H1 (cell line): ENCODE measurements around the gene IFT43. TPM values are rescaled to one million over a fixed set of nuclear protein-coding genes. Genes with fewer than 3 reads are reported as not detected.

Experiments
- BACH1 ChIP-seq: IDR thresholded peaks from 2 replicates; pipeline ENCODE4 v1.6.1; 2012; ENCODE audit warnings: low read length, improper control_type of control experiment
- CEBPB ChIP-seq: IDR thresholded peaks from 2 replicates; pipeline ENCODE4 v1.6.1; 2012; ENCODE audit warnings: low read depth, low read length
- CHD2 ChIP-seq: IDR thresholded peaks from 2 replicates; pipeline ENCODE4 v1.6.1; 2012; ENCODE audit warnings: low read length, improper control_type of control experiment
- CHD7 ChIP-seq: fragments of 300-600 bp; sonication (generic); IDR thresholded peaks from 2 replicates; pipeline ENCODE4 v1.7.1; 2012; ENCODE audit warnings: low read length, moderate library complexity, mild to moderate bottlenecking, inconsistent platforms; ENCODE audit not compliant: insufficient replicate concordance
- EZH2 ChIP-seq: fragments of 200-600 bp; sonication (generic); IDR thresholded peaks from 2 replicates; pipeline ENCODE4 v1.7.1; 2012; ENCODE audit warnings: low read depth, mild to moderate bottlenecking, moderate library complexity, low read length, inconsistent platforms; ENCODE audit not compliant: severe bottlenecking
- FOSL1 ChIP-seq: IDR thresholded peaks from 2 replicates; pipeline ENCODE4 v1.6.1; 2011; ENCODE audit warnings: mild to moderate bottlenecking, low read depth, low read length, moderate library complexity; ENCODE audit not compliant: insufficient read depth
- MAX ChIP-seq: IDR thresholded peaks from 2 replicates; pipeline ENCODE4 v1.6.1; 2012; ENCODE audit warnings: inconsistent platforms
- NRF1 ChIP-seq: IDR thresholded peaks from 2 replicates; pipeline ENCODE4 v1.6.1; 2011; ENCODE audit warnings: mild to moderate bottlenecking, low read depth, low read length, improper control_type of control experiment
- RAD21 ChIP-seq, 2 experiments: IDR thresholded peaks in 1 of 2; conservative IDR thresholded peaks in 1 of 2; 2 replicates each; pipeline ENCODE4 v1.6.1; 2011; ENCODE audit warnings: low read depth in 2 of 2, low read length in 2 of 2, improper control_type of control experiment in 1 of 2, inconsistent platforms in 1 of 2, mild to moderate bottlenecking in 1 of 2, moderate library complexity in 1 of 2
- SIRT6 ChIP-seq: IDR thresholded peaks from one replicate; pipeline ENCODE4 v1.7.1; 2012; ENCODE audit warnings: low read length, inconsistent platforms
- TEAD4 ChIP-seq: IDR thresholded peaks from 2 replicates; pipeline ENCODE4 v1.6.1; 2012; ENCODE audit warnings: low read depth, low read length, inconsistent platforms, mixed read lengths
- polyA plus RNA-seq, 7 experiments: library from polyadenylated mRNA; depleted of rRNA in 3 of 7; stranded (reverse) in 5 of 7; unstranded in 2 of 7; fragments of >200 nt in 5 of 7; fragments of 200-250 nt in 2 of 7; gene quantifications; 1 replicate in 5 of 7; 2 replicates in 1 of 7; 4 replicates in 1 of 7; pipeline versions ENCODE4 v1.2.1 to v1.2.3, GENCODE V29; 2011 to 2013; ENCODE audit warnings: missing spikeins in 2 of 7, mixed read lengths in 2 of 7
- total RNA-seq: library from RNA; stranded (reverse); fragmentation: NEBNext Ultra II Directional; extraction: Animal tissue kit (Norgen Biotek cat#: 25700); gene quantifications from 2 replicates; pipeline ENCODE4 v1.2.1, GENCODE V29; 2021

Gene IFT43
- total and polyA plus RNA-seq, 2 of the 8 experiments (the other 6 are each of a cell fraction or from before 2014, with no cell fraction given): 17.0 to 20.8 TPM

GRCh38 chr14:76006253-76006652, 20.7 kb downstream of the IFT43 start (continued):
- no peak for TF ChIP-seq CHD7
- no peak for TF ChIP-seq SIRT6
- no peak for TF ChIP-seq MAX
- no peak for TF ChIP-seq NRF1
- TF ChIP-seq RAD21 (IDR thresholded peaks at IDR 0.05 in 1 of 2, conservative IDR thresholded peaks at IDR 0.05 in 1 of 2; ENCODE audit: low read depth in 2 of 2, low read length in 2 of 2): no peak
- TF ChIP-seq EZH2: no peak
- TF ChIP-seq CHD2: no peak
- no peak for TF ChIP-seq CEBPB
- TF ChIP-seq TEAD4: no peak
- TF ChIP-seq FOSL1: no peak
- no peak for TF ChIP-seq BACH1
